Stimulated activated CD8-positive, alpha-beta memory T cell treated with anti-CD3 and anti-CD28 coated beads, Interleukin-7, amount 100 ng/mL, for 48 hours (primary cell): ENCODE results near the gene LRRC15.

Experiments
- DNase-seq, 2 donors: peaks; one replicate each; pipeline ENCODE4 v3.0.0-alpha.2; 2020; ENCODE audit warnings: low read depth in 1 of 2; ENCODE audit errors: extremely low read depth in 1 of 2

The LRRC15 gene

GRCh38 chr3:194386066-194386465, 16.5 kb upstream of the LRRC15 start:
- no peak for DNase-seq

DNA sequence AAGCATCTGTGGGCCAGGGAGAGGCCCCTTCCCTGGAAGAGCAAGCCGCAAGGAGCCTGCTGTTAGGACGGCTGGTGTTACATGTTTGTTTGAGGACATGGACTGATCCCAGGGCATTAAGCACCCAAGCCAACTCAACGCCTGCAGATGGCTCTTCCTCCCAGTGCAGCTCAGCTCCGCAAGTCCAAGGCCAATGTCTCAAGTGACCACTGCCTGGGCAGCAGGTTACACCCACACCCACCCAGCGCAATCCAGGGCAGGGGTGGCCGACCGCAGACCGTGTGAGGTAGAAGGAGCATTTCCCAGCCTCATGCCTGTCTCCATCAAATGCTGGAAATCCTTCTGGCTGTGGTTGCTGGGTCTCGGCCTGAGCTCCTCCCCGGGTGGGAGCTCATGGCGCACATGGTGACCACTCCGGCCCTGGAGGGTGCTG, 15.0 kb upstream of the LRRC15 start:
- no peak for DNase-seq

GRCh38 chr3:194384156-194384555, 14.6 kb upstream of the LRRC15 start:
- no peak for DNase-seq

DNA sequence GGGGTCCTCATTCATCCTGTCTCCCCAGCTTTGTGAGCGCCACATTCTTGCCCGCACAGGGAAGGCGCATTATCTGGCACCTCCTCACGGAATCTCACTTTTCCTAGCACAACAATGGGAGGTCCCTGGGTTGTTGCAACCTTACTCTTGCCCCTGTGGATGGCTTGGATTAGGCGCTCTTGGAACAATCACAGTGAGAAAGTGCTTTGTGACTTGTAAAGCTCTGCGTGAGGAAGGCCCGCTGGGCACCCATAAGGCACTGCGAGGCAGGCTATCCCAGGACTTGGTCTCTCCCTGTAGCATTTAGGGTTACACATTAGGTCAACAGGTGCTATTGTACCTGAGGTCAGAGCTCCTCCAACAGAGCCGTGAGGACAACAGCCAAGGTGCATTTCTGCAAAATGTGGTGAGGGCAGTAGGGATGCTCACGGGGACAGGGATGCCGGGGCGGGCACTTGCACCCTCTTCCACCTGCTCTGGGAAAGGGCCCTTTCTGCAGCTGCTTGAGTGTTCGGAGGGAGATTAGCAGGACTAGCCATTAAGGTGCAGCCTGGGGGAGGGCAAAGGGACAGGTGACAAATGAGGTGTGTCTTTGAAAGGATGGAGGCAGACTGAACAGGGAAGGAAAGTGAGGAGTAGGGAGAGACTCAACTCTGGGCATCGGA, 13.9 kb upstream of the LRRC15 start:
- DNase-seq, result no peak

- DNase-seq, result no peak
Observed at GRCh38 chr3:194382892-194383223, 13.3 kb upstream of the LRRC15 start.

DNA sequence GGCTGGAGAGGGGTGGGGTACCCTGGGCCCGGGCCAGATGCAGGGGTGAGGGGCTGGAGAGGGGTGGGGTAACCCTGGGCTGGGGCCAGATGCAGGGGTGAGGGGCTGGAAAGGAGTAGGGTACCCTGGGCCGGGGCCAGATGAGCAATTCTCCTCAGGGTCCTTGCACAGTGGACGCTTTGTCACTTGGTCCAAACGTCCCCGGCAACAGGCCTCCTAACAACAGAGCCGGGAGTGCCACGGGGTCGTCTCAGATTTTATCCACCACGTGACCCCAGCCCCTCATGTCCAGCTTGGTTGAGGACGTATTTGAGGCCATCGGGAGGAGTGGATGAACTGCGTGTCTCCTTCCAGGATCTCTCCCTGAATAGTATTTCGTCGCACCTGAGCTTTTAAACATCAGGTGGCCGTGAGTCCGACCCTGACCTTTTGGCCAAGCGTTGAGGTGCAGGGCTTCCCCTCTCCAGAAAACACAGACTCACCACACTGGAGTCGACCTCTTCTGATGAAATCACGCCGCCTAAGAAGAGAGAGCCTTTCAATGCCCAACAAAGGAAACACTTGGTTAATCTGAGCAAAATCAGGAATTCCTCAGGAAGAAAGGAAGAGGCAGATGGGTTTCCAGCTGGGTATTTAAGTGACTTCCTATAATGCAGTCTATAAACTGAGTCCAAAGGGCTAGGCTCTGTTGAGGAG, 12.8 kb upstream of the LRRC15 start:
- DNase-seq, result no peak

DNA sequence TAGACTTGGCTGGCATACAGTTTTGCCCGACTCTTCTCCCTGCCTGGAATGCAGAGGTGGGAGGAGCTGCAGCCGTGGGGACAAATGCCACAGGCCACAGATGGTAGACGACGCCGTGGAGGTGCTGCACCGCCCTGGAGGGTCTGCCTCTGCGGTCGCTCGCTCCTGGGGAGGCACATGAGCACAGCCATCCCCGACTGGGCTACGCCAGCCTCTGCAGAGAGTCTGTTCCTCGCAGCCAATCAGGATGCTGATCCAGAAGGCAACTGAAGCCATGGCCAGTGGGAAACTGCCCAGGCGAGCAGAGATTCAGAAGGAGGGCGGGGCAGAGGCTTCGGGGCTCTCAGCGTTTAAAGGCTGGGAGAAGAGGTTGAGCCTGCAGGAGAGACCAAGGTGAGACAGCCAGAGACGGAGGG, 11.9 kb upstream of the LRRC15 start:
- DNase-seq, result no peak

DNA sequence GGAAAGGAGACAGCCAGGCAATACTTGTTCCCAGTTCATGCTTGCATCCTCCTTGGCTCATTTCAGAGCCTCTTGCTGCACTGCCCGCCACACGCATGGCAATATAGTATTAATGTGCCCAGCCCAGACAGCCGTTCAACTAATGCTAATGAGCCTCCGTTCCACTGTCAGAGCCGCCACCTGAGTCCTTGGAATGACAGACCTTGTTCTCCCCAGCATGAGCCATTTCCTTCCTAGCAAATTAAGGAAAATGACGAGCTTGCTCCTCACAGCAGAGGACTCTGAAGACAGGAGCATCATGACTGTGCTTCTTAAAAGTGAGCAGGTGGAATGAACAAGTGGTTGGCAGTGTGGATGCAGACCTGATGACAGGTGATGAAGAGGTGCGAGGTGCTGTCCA, 10.8 kb upstream of the LRRC15 start:
- no peak for DNase-seq

GRCh38 chr3:194379651-194380050, 10.1 kb upstream of the LRRC15 start:
- DNase-seq, result no peak

DNA sequence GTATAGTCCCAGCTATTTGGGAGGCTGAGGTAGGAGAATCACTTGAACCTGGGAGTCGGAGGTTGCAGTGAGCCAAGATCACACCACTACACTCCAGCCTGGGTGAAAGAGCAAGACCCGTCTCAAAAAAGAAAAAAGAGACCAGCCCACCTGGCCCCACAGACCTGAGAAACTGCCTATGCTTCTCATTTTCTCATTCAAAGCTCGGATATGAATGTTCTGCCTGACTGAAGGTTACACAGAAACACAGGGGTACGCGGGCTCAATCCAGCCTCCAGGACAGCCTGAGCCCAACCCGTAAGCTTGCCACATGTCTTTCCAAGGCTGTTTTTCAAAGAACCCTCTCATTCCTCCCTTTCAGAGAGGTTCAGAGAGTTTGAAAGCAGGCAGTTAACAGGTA, 9.7 kb upstream of the LRRC15 start:
- no peak for DNase-seq

GRCh38 chr3:194377708-194378107, 8.2 kb upstream of the LRRC15 start:
- DNase-seq, result no peak

GRCh38 chr3:194376241-194376560, 6.7 kb upstream of the LRRC15 start:
- no peak for DNase-seq

- DNase-seq, result no peak
Observed at GRCh38 chr3:194375473-194376240, 6.1 kb upstream of the LRRC15 start.

GRCh38 chr3:194374935-194375334, 5.4 kb upstream of the LRRC15 start:
- no peak for DNase-seq

GRCh38 chr3:194373899-194374298, 4.4 kb upstream of the LRRC15 start:
- no peak for DNase-seq

- DNase-seq, result no peak
Observed at GRCh38 chr3:194373028-194373427, 3.5 kb upstream of the LRRC15 start.

- DNase-seq, result no peak
Observed at GRCh38 chr3:194370753-194371152, 1.2 kb upstream of the LRRC15 start.

DNA sequence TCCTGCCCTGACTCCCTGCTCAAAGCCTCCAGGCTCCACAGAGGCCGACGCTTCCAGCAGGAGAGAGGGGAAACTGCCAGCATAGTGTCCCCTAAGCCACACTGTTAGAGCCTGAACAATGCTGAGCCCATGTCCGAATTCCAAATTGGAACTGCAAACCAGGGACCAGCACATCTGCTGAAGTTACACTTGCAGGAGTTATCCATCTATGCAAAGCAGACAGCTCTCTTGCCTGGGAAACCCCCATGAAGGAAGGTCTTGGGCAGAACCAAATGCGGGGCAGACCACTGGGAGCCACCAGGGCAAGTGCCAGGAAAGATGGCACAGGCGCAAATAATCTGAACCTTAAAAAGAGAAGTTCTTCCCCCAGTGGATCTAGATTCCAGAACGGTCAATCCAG, 625 bp downstream of the LRRC15 start:
- DNase-seq, result no peak

DNA sequence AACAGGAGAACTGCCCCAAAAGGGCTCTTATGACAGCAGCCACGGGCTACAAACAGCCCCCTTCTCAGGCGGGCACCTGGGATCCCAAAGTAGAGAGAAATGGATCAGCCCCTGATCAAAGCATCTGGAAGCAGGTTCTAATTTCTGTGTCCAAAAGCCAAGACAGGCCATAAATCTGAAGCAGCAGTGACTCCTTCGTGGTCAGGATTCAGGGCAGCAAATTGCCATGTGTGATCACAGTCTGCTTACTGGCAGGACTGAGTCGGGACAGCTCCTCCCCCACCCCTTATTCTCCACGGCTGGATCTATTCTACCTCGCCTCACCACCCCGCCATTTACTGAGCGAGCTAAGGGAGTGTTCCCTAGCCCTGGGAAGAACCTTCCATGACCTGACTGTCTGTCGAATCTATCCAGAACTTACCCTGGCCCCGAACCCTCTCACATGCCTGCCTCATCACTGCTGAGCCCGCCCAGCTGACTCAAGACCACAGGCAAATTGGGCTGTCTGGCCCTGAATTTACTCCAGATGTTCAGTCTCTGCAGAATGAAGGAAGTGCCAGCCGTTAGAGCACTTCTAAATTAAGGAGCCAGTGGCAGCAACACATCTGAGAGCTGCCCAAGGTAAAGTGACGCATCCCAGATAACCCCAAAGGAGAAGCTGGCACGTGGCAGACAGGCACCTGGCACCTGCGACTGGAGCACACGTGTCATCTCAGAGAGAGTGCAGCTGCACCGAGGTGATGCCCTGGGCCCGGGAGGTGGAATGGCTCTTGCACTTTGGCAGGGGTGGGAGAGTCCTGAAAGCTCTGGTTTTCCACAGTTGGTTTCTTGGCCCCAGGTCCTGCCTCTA, 1.3 kb downstream of the LRRC15 start:
- DNase-seq, result no peak

DNA sequence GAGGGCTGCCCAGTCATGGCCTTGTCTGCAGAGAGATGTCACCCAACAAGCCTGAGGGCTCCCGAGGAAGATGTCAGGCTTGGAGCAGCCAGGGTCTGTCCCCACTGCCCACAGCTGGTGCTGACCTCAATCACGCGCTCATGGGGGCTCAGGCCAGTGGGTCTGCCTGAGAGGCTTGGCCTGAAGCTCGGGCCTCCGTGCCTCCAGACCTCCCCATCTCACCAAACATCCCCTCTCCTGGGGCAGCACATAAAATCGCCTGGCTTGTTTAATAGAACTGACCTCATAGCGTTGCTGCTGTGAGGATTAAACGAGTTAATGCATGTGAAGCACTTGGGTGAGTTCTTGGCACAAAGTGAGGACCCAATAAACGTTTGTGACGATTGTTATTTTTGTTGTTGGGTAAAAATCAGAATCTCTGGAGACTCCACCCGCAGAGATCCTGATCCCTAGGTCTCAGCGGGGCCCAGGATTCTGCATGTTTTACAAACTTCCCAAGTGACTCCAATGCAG, 3.5 kb downstream of the LRRC15 start:
- DNase-seq, result no peak

DNA sequence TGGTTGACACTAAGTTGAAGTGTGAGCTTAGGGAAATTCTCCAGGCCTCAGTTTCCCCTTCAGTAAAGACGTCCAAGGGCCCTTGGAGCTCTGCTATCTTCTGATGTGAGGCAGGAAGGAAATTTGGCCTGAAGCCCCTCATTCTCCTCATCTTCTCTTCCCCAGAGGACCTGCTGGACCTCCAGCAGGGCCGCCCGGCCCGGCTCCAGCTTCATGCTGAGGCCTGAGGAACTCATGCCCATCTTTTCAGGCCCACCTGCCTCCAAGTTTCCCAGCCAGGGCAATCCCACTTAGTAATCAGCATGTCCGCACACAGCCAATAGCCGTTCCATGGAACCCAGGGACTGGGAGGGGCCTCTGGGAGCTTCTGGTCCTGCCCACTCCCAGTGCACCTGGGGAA, 4.0 kb downstream of the LRRC15 start:
- no peak for DNase-seq
